Activated CD8-positive, alpha-beta memory T cell treated with anti-CD3 and anti-CD28 coated beads, Interleukin-2, amount 50 U/mL, for 4 hours (primary cell): ENCODE data around the gene LMO7.
"Not testable (repeated sequence)": the region's sequence is repeated elsewhere in the genome, so short reads cannot be mapped to it uniquely, and the experiment has no call there.

ENCODE experiments used
- DNase-seq: peaks from one replicate; pipeline ENCODE4 v3.0.0-alpha.2; 2020

LMO7 gene

DNA sequence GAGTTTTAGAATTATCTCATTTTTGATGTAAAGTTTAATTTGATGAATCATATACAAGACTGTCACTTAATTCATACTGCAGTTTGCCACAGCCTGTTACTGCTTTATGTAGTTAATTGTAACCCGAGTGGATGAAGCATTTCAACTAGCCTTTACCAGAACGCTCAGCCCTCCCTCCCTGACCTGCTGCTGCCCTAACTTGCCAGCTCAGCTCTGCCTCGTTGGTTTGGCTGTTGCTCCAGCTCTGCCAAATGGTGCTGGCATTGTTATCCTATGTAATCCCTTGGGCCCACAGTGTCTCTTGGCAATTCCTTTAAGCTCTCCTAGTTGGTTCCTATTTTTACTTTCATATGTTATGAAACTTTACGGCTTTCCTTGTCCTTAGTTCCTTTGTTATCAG is 113.3 kb downstream of the LMO7 start:
- no peak for DNase-seq

GRCh38 chr13:75751350-75751749 is 115.2 kb downstream of the LMO7 start:
- DNase-seq: no peak

- no peak for DNase-seq
Observed at GRCh38 chr13:75752826-75753225, 116.7 kb downstream of the LMO7 start.

GRCh38 chr13:75754936-75755335 is 118.8 kb downstream of the LMO7 start:
- DNase-seq: no peak

DNA sequence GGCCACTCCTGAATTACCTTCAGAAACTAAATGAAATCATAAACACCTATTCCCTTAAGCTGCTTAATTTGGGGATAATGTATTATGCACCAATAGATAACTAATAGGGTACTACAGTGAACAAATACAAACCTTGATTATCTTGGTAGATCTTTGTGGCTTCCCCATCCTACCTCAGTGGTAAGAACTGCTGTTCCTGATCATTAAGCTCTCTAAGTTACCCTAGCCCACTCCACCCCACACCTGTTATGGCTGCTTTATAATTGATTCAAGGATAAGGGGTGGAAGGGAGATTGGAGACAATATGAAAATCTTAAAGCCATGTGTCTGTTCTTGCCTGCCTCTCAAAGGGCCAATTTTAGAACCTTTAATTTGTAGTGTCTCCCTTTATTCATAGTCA is 121.2 kb downstream of the LMO7 start:
- DNase-seq: no peak

GRCh38 chr13:75759531-75759930 is 123.4 kb downstream of the LMO7 start:
- DNase-seq: no peak

GRCh38 chr13:75760131-75761021 is 124.2 kb downstream of the LMO7 start:
- no peak for DNase-seq

DNA sequence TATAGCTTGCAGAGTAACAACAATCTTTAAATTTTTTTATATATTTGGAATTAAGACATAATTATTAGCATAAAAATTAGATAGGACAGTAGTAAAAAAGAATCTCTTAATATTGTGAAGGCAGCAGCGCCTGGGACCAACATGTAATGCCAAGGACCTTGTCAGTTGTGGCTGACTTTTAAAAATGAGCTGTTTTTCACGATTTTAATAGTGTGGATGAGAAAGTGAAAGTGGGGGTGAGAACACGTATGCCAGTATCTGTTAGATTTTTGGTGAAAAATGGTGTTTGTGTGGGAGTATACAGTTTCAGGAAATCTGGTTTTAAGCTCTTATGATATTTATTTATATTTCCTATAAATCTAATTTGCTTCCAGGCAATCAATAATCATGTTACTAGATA is 125.2 kb downstream of the LMO7 start:
- no peak for DNase-seq

GRCh38 chr13:75762076-75762937 is 126.2 kb downstream of the LMO7 start:
- no peak for DNase-seq

DNA sequence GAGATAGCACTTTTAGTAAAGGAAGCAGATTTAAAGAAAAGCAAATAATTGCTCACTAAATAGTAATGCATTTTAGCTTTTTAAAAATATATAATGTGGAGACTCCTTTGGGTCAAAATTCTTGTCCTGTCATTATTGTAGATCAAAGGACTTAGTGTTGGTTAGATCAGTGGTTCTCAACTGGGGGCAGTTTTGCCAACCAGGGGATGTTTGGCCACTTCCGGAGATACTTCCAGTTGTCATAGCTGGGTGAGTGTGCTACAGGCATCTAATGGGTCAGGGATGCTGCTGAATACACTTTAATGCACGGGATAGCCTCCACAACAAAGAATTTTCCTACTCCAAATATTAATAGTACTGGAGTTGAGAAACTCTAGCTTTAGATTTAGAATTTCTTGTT is 126.8 kb downstream of the LMO7 start:
- DNase-seq: no peak

- no peak for DNase-seq
Observed at GRCh38 chr13:75763512-75763911, 127.4 kb downstream of the LMO7 start.

DNA sequence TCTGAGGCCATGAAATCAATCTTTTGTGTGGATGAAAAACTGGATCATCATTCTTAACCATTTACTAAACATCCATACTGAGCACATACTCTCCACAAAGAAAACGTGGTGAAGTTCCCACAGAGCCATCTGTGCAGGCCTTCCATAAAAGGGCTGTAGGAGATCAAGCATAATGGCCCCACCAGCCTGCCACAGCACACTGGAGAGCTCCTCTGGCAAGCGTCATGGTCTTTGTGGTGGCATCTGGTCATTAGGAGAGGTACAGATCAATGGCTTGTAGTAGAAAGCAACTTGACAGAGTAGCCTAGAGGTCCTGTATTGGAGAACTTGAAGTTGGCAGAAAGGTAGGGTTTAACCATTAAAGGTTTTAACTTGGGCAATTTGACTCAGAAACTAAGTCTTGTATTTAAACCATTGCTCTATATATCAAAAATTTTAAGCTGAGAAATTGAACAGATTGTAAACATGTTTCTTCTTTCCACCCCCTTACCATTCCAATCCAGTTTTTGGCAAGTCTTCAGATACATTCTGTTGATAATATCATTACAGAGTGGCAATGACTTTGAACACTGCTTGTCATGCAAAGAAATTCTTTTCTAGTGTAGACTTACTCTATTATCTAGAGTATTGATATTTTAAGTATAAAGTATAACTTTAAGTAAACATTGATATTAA is 128.3 kb downstream of the LMO7 start:
- DNase-seq: no peak

- no peak for DNase-seq
Observed at GRCh38 chr13:75764926-75765310, 128.8 kb downstream of the LMO7 start.

DNA sequence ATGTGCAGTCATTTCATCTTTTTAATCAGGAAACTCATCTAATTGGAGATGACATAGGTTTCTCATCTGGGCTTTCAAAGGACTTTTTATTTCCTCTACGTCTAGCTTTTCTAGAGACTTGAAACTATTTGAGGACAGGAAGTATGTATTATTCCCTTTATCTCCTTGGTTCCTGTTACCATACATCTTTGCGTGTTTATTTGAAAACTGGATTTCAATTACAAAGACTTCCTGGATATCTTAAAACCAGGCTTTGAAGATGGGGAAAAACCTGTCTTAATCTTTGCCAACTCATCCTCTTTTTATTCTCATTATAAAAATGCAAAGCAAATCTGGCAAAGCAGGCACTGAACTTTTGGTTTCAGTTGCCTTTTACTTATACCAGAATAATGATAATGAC is 130.5 kb downstream of the LMO7 start:
- no peak for DNase-seq

- no peak for DNase-seq
Observed at GRCh38 chr13:75769141-75769905, 133.2 kb downstream of the LMO7 start.

DNA sequence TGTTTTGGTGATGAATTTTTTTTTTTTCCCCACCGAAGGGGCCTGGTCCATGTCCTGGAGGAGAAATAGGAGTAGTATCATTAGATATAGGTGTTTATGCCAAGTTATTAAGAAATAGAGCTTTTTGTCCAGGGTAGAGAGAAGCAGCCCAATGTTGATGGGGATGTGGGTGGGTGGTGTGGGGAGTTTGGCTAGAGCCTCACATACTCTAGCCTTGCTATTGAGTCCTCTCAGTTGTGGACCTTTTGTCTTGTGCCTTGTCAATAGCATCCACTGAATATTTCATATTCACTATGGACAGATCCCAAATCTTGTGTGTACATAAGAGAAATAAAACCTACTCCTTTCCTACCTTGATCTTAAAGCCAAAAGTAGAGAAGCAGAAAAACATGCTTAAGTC is 134.0 kb downstream of the LMO7 start:
- no peak for DNase-seq

GRCh38 chr13:75770592-75771011 is 134.5 kb downstream of the LMO7 start:
- DNase-seq: no peak

- DNase-seq: no peak
Observed at GRCh38 chr13:75771226-75771625, 135.1 kb downstream of the LMO7 start.

DNA sequence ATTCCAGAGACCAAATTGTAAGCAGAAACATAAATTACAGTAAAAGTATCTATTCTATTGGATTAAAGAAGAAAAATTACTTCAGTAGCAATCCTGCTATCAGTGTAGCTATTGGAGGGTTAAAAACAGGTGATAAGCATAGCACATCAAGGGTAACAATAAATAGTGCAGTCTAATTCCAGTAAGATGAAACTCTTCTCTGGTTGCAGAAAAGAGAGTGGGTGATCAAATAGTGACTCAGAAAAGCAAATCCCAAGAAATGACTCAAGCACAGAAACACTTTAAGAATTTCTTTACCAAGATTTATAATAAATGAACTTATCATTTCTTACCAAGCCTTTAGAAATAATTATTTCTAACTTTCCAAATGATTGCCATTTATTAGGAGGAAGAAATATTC is 135.7 kb downstream of the LMO7 start:
- DNase-seq: no peak

GRCh38 chr13:75774176-75774575 is 138.0 kb downstream of the LMO7 start:
- DNase-seq: no peak

DNA sequence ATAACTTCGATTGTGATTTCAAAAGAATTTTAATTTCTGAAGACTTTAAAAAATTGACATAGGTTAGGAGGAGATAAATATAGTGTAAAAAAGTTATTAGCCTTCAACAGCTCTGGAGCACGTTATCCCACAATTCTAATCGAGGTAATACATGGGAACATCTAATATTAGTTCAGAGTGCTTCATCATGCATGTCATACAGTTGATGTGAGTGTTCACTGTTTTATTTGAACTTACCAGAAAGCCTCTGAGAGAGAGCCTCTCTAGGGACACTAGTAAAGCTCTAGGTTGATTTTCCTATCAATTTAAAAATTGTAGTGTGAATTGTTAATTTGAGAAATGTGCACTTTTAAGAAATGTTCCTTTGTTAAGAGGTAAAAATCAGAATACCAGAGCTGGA is 140.4 kb downstream of the LMO7 start:
- no peak for DNase-seq

GRCh38 chr13:75779393-75779792 is 143.3 kb downstream of the LMO7 start:
- no peak for DNase-seq

- DNase-seq: not testable (repeated sequence)
Observed at GRCh38 chr13:75780103-75780502, 144.0 kb downstream of the LMO7 start.
